ENCODE measurements around the gene ARRB1. TPM values are rescaled to one million over a fixed set of nuclear protein-coding genes. Genes with fewer than 3 reads are reported as not detected.
"Not testable (repeated sequence)": the region's sequence is repeated elsewhere in the genome, so short reads cannot be mapped to it uniquely, and the experiment has no call there.

ARRB1 gene
- total RNA-seq, 1 donor from 2014 or later: 30.3 TPM

DNA sequence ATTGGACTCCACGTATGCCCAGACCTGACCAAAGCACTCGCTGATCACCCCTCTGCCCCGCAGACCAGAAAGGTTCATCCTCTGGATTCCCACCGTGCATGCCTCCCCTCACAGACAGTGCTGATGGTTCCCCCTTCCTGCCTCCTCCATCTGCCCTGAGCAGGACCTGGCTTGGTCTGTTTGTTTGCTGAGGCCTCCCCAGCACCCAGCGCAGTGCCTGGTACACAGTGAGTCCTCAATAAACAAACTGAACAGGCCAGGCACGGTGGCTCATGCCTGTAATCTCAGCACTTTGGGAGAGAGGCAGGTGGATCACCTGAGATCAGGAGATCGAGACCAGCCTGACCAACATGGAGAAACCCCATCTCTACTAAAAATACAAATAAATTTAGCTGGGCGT, 24.2 kb upstream of the ARRB1 start:
- intact Hi-C loops (cut with DNase I): no loop called here
- ATAC-seq: no peak
- DNase-seq (ENCODE audit: missing footprints): no peak

DNA sequence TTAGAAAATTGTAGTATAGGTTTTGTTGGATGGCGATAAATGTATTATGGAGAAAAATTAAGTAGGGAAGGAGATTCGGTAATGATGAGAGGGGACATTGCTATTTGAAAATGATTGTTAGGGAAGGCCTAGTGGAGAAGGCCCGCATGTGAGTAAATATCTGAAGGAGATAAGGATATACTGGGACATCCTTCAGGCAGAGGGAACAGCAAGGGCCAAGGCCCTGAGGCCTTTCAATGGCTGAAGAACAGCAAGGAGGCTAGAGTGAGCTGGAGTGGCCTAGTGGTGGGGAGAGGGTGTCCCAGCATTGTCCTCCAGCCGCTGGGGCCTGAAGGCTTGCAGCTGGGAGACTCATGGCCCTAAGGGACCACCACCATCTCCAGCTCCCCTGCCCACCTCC, 23.2 kb upstream of the ARRB1 start:
- intact Hi-C loops (cut with DNase I): no loop called here
- DNase-seq (ENCODE audit: missing footprints): no peak
- no peak for ATAC-seq

DNA sequence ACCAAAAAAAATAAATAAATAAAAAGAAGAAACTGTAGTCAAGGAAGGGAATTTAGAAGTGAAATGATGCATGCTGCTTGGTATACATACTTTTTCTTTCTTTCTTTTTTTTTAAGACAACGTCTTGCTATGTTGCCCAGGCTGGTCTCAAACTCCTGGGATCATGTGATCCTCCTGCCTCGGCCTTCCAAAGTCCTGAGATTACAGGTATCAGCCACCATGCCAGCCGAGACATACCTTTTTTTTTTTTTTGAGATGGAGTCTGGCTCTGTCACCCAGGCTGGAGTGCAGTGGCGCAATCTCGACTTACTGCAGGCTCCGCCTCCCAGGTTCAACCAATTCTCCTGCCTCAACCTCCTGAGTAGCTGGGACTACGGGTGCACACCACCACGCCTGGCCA, 21.7 kb upstream of the ARRB1 start:
- ATAC-seq (no peak), DNase-seq (ENCODE audit: missing footprints) (no peak)
- intact Hi-C loops (cut with DNase I): no loop called here

DNA sequence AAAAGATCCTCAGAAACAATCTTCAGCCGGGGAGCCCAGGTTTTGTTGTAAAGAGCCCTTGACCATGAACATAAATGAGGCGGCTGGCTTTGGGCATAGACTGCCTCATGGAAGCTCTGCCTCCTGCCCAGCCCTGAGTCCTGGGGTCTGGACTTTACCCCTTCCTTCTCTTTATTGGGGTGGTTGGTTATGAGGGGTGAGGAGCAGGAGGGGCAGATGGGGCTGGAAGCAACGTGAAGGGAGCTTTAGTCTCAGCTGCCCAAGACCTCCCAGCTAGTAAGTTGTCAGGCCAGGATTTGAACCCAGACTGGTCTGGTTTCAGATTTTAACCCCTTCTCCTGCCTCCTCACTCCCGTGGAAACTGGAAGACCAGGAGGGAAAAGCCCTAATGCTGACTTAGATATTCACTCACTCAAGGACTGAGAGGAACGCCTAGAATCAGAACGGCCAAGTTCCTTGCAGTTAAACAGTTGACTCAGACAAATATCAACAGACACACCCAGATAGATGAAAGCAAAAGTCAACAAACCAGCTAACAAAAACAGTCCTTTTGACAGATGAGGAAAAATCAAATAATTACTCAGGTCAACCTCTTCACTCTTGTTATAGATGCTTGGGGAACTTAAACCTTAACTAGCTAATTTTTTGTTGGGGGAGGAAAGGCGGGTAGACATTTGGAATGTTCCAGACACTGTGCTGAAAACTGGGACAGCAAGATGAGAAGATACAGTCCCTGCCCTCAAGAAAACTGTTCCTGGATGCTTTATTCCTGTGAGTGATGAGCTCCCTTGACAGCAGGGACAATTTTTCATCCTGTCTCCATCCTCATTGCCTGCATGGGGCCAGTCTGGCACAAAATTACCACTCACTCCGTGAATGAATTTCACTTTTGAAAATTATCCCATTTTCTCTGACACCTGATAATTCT, 20.8 kb upstream of the ARRB1 start:
- intact Hi-C loops (cut with DNase I): no loop called here
- peak; percentile 56 for ATAC-seq
- DNase-seq (ENCODE audit: missing footprints): no peak

DNA sequence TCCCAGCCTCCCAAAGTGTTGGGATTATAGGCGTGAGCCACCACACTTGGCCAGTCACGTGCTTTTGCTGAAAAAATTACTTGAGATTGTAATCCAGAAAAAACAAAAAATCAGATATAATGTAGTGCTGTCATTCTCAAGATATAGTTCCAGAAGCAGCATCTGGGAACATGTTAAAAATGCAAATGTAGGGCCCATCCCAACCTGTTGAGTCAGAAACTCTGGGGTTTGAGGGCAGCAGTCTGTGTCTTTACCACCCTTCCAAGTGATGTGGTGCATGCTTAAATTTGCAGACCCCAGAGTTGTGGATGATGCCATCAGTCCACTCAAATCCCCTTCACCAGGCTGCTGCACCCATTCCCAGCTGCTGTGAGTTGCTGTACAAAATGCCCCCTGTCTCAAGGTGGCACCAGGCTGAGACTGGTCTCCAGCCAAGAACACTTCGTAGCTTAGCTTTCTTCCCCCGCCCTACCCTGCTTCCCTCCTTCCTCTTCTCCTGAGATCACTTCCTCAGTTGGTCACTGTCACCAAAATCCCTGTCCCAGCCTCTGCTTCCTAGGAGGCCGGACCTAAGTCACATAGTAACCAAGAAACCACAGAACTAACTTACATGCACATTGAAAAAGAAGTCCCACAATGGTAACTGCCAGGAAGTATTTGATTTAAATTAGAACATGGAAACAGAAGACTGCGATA, 18.2 kb upstream of the ARRB1 start:
- intact Hi-C loops (cut with DNase I): no loop called here
- ATAC-seq (peak; percentile 63), DNase-seq (ENCODE audit: missing footprints) (no peak)

DNA sequence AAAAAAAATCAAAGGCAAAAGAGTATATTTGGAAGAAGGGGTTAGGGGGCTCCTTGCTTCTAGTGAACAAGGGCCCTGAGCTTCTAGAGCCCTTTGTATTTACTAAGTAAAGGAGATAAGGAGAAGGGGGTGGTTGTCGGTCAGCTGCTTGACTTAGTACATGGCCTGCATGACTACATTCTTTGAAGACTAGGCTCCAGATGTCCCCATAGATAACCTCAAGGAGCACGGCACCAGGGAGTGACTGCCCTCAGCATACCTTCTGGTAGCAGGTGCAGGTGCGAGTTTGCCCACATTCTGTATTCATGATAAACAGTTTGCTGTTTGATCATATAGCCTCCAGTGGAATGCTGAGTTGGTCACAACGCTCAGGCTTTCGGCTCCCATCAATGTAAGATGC, 15.4 kb upstream of the ARRB1 start:
- intact Hi-C loops (cut with DNase I); DNase-seq (ENCODE audit: missing footprints); ATAC-seq: not testable (repeated sequence)

DNA sequence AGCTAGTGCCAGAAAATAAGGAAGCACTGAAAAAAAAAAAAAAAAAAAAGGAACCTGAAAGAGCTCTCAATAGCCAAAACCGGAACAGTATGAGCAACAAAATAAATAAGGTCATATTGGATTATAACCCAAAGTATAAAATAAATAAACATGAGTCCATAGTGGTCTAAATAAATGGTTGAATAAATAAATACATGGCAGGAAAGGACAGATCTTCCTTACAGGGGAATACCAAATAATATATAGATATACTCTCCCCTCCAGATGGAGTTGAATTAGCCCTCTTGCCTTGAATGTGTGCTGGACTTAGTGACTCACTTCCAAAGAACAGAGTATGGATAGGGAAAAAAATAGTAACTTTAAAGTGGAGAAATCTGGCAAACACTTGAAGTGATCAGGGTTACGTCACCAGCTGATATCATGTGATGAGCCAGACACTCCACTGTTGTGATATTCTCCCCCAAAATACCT, 14.3 kb upstream of the ARRB1 start:
- no peak for DNase-seq (ENCODE audit: missing footprints)
- intact Hi-C loops (cut with DNase I): no loop called here
- ATAC-seq: no peak

DNA sequence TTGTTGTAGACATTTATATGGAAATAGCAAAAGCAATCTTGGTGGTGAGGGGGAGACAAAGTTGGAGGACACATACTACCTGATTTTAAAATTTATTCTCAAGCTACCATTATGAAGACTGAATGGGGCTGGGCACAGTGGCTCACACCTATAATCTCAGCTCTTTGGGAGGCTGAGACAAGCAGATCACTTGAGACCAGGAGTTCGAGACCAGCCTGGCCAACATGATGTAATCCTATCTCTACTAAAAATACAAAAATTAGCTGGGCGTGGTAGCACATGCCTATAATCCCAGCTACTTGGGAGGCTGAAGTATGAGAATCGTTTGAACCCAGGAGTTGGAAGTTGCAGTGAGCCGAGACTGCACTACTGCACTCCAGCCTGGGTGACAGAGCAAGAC, 10.8 kb upstream of the ARRB1 start:
- ATAC-seq; DNase-seq (ENCODE audit: missing footprints); intact Hi-C loops (cut with DNase I): not testable (repeated sequence)

DNA sequence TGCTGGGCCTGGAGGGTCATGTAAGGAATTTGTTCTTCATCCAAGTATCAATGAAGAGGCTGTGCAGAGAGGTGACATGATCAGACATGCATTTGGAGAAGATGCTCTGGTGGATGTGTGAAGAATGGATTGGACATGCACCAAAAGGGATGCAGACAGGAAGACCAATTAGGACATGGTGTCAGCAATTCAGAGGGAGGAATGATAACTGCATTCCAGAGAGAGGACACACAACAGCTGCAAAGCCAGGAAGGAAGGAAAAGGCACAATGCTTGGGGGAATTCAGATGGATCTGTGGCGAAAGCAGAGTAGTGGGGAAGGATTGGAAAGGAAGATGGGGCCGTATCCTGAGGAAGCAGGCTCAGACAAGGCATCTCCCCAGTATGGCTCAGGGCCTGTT, 5.2 kb upstream of the ARRB1 start:
- intact Hi-C loops (cut with DNase I): no loop called here
- no peak for ATAC-seq
- no peak for DNase-seq (ENCODE audit: missing footprints)

DNA sequence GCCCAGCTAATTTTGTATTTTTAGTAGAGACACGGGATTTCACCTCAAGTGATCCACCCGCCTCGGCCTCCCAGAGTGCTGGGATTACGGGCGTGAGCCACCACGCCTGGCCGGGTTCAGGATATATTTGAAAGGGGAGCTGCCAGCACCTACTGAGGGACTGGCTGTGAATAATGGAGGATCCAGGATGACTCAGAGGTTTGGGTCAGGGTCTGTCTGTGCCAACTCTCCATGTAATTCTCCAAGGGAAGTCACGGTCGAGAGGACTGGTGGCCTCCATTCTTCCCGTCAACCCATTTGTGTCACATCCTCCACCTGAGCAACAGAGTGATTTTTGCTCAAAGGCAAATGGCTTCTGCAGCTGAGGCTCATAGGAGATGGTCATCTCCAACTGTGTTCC, 3.6 kb upstream of the ARRB1 start:
- intact Hi-C loops (cut with DNase I): no loop called here
- no peak for DNase-seq (ENCODE audit: missing footprints)
- no peak for ATAC-seq

DNA sequence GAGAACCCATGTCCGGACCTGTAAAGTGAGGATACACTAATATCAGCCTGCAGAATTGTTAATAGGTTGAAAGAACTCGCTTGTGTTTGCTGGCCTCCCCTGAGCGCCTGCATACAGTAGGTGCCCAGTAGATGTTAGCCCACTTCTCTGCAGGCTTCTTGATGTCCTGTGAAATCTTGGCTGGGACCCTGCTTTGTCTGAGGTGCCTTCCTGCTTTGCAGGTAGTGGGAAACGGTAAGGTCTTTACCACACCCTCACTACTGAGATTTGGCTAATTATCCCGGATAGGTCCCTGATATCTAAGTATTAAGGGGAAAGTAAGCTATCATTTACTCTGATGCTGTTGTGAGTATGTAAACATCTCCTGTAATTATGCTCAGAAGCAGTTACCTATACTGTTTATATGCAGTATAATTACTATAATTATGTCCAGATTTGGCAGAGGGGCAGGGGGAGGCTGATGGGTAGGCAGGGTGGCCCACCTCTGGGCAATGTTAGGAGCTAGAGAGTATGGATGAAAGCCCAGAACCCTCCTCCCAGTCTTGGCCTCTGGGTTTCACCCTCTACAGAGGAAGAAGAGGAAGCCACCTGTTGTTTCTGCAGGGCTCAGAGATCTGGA, 1.2 kb upstream of the ARRB1 start:
- ATAC-seq (no peak), DNase-seq (ENCODE audit: missing footprints) (no peak)
- intact Hi-C loops (cut with DNase I): no loop called here

DNA sequence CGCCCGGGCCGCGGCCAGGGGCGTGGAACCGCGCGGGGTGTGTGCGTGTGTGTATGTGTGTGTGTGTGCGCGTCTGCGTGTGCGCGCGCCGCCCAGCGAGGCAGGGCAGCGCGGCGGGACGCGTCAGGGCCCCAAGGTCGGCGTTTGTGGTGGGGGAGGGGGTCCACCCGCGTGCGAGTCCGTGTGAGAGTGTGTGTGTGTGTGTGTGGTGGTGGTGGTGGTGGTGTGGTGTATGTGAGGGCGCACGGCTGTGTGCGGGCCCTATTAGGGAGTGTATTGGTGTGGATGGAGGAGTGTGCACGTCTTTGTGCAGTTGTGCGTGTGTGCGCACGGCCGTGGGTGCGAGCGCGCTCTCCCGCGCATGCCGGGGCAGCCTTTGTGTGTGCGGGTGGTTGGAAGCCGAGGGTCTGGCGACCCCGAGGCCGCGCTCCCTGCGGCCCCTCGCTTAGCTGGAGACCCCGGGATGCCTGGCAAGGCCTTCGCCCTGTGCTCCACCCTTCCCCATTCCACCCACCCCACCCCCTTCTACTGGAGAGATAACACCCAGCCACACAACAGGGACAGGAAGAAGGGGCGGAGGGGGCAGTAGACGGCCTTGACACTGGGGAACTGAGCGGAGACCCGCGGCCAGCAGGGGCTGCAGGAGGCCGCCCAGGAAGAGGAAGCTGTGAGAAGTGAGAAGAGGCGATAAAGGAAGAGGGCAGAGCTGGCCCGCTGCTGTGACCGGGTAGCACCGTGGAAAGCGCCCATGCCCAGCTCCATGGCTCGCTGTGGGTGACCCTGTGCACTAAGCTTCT, 528 bp upstream of the ARRB1 start:
- peak; percentile 62 for ATAC-seq
- peak; percentile 91 for DNase-seq (ENCODE audit: missing footprints)
- intact Hi-C loops (cut with DNase I): no loop called here

DNA sequence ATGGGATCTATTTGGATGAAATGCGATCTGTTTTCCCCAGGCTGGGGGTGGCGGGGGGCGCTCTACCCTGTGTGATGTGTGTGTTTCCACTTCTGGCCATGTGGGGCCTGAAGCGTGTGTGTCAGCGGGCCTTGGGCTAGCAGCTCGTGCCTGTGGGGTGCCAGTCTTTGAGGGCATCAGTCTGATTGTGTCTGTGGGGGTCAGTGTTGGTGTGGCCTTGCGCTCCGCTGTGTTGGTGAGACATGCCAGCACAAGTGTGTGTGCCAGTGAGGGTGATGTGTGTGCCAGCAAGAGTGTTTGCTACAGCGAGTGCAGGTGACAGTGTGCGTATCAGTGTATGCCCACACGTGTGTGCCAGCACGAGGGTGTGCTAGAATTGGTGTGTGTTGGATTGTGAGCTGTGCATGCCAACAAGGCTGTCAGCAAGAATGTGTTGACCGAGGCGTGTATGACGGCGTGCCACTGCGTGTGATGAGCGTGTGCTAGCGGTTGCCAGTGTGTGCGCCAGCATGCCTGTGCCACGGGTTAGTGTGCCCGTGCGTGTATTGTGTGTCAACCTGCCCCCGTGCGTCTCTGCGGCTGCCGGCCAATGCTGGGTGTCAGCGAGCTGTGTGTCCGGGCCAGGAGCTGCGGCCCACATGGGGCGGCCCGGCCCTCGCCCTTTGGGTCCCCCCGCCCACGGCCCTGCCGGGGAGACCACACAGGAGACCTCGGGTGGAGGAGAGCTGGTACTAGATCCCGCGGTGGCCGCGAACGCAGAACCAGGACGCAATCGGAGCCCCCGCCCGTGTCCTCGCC, 519 bp downstream of the ARRB1 start:
- peak; percentile 86 for DNase-seq (ENCODE audit: missing footprints)
- intact Hi-C loops (cut with DNase I): no loop called here
- peak; percentile 24 for ATAC-seq

DNA sequence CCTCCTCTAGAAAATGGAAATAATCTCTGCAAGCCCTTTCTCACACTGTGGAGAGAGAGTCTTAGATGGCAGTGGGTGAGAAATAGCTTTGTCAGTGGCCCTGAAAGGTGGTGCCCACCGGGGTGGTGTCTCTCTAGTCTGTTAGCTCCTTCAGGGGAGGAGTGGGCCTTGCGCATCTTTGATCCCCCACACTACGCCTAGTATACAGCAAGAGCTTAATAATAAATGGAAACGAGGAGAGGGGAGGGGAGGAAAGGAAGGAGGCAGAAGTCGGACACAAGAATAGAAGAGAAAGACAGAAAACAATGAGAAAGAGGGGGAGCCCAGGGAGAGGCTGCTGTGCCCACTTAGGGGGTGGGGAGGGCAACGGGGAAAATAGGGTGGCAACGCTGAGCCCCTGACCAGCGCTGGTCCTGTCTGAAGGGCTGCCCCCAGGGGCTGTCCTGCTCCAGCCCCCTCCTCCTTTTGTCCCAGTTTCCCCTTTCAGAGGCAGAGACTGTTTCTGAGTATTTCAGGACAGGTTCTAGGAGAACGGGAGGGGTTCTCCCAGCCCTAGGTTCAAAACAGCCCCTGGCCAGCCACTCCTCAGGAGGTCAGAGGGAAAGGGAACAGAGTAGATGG, 1.2 kb downstream of the ARRB1 start:
- DNase-seq (ENCODE audit: missing footprints) (no peak), ATAC-seq (no peak)
- intact Hi-C loops (cut with DNase I): no loop called here

DNA sequence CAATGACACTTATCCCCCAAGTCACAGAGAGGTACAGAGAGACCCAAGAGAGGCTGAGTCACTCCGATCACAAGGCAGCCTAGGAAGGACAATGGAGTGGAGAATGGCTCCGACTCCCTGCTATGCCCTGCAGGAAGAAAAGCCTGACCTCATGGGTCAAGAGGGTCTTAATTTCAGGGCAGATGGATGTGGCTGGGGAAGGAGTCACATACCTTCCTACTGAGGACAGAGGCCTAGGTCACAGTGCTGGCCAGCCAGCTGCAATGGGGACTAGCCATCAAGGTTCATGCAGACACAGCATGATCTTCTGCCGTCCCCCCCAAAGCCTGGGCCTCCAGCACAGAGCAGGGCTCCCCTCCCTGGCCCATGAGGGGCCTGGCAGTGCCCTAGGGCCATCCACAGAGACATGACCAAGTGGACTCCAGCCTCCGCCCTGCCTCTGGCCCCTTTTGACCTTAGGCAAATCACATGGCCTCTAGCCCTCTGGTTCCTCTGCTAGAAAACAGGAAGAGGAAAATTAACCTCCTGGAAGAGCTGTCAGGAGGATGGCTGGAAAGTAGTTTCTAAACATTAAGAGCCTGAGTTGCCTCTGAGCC, 1.8 kb downstream of the ARRB1 start:
- DNase-seq (ENCODE audit: missing footprints): no peak
- ATAC-seq: no peak
- intact Hi-C loops (cut with DNase I): no loop called here

DNA sequence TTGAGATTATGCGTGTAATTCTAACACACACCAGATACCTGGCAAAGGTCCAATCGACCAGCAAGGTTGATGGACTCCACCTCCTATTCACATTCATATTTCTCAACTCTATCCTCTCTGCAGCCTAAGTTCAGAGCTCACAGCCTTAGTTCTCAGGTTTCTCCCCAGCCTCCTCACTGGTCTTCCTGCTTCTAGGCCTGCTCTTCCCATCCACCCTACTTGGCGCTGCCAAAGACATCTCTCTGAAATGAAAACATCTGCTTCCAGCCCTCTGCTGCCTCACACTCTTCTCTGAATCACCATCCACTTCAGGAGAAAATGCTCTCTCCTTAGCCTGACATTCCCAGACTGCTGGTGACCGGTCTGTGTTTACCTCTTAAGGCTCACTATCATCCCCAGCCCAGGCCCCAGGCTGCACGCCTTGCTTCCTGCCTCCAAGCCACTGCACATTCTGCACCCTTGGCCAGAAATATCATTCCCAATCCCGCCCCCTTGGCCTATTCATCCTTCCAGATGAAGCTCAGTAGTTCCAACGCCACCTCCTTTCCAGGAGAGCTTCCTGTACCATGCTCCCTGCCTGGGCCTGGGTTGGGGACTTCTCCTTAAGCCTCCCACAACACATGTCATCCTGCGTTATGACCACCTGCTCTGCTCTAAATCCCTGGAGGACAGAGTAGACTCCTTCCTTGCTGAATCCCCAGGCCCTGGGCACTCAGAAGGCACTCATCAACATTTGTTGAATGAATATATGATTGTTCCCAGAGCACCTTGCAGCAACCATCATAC, 3.5 kb downstream of the ARRB1 start:
- intact Hi-C loops (cut with DNase I): no loop called here
- ATAC-seq (no peak), DNase-seq (ENCODE audit: missing footprints) (no peak)

Data from Right ventricle myocardium inferior (tissue), 1 donor.